Suprapubic skin (tissue), 3 donors: Measurements from ENCODE around the gene MISP.

Experiments used
- CTCF ChIP-seq, 2 donors: fragments of 200-600 bp in 1 of 2; fragments of 450-650 bp in 1 of 2; sonication (generic) in 1 of 2; IDR thresholded peaks; one replicate each; pipeline ENCODE4 v1.5.1; 2016 to 2019; ENCODE audit warnings: antibody characterized with exemption in 2 of 2, mild to moderate bottlenecking in 1 of 2, moderate library complexity in 1 of 2
- POLR2A ChIP-seq, 2 donors: fragments of 450-650 bp; IDR thresholded peaks; one replicate each; pipeline ENCODE4 v1.6.1; 2017; ENCODE audit warnings: antibody characterized with exemption in 2 of 2, mild to moderate bottlenecking in 2 of 2, moderate library complexity in 2 of 2

GRCh38 chr19:787536-787935 lies 36.6 kb downstream of the MISP start:
- TF ChIP-seq CTCF (IDR thresholded peaks at IDR 0.05), result no peak
- no peak for TF ChIP-seq POLR2A (IDR thresholded peaks at IDR 0.05)
